Spleen (tissue), 11 donors: Measurements from ENCODE around the gene CLDN16. TPM values are rescaled to one million over a fixed set of nuclear protein-coding genes. Genes with fewer than 3 reads are reported as not detected.

Experiments used
- DNase-seq: peaks from one replicate; pipeline ENCODE4 v3.0.0-alpha.2; 2020
- H3K27ac ChIP-seq, 8 donors: fragments of 200-600 bp; sonication (generic) in 7 of 8; 1 replicate in 4 of 8; 2 replicates in 4 of 8; pipeline versions ENCODE4 v1.5.0 to v1.8.0; 2016 to 2021; ENCODE audit warnings: inconsistent platforms in 4 of 8, mild to moderate bottlenecking in 4 of 8, moderate library complexity in 1 of 8
- H3K27me3 ChIP-seq, 7 donors: fragments of 200-600 bp; sonication (generic) in 6 of 7; replicated peaks in 1 of 7; 1 replicate in 4 of 7; 2 replicates in 3 of 7; pipeline versions ENCODE4 v1.5.0 to v1.8.0; 2016 to 2021; ENCODE audit warnings: inconsistent platforms in 3 of 7, mild to moderate bottlenecking in 1 of 7
- H3K36me3 ChIP-seq, 6 donors: fragments of 200-600 bp; sonication (generic) in 5 of 6; 1 replicate in 4 of 6; 2 replicates in 2 of 6; pipeline versions ENCODE4 v1.5.0 to v1.8.0; 2016 to 2021; ENCODE audit warnings: inconsistent platforms in 2 of 6
- H3K4me1 ChIP-seq, 6 donors: fragments of 200-600 bp; sonication (generic) in 5 of 6; 1 replicate in 3 of 6; 2 replicates in 3 of 6; pipeline versions ENCODE4 v1.5.0 to v1.8.0; 2016 to 2021; ENCODE audit warnings: inconsistent platforms in 3 of 6
- H3K4me3 ChIP-seq, 8 donors: fragments of 200-600 bp; sonication (generic) in 7 of 8; 1 replicate in 4 of 8; 2 replicates in 4 of 8; pipeline versions ENCODE4 v1.5.0 to v1.8.0; 2016 to 2021; ENCODE audit warnings: inconsistent platforms in 4 of 8, mild to moderate bottlenecking in 4 of 8, moderate library complexity in 2 of 8
- H3K9me3 ChIP-seq, 8 donors: fragments of 200-600 bp; sonication (generic) in 7 of 8; 1 replicate in 4 of 8; 2 replicates in 4 of 8; pipeline versions ENCODE4 v1.5.0 to v1.8.0; 2016 to 2021; ENCODE audit warnings: inconsistent platforms in 4 of 8
- POLR2A ChIP-seq, 3 donors: fragments of 450-650 bp; IDR thresholded peaks; one replicate each; pipeline ENCODE4 v1.5.1; 2017; ENCODE audit warnings: antibody characterized with exemption in 3 of 3, mild to moderate bottlenecking in 1 of 3
- POLR2AphosphoS5 ChIP-seq, 3 donors: sonication (generic); formaldehyde crosslinking; IDR thresholded peaks; one replicate each; pipeline ENCODE4 v1.5.1; 2017; ENCODE audit warnings: antibody characterized with exemption in 3 of 3
- WGBS, 5 donors: extraction: QIAGEN DNeasy Blood & Tissue Kit in 3 of 5; methylation state at CpG; one replicate each; pipeline versions ENCODE4 v1.1.5 to v1.1.7; 2013 to 2018; 5-methylcytosine and 5-hydroxymethylcytosine counted together
- intact Hi-C: fragments of 100-400 bp; cut with DNase I; formaldehyde crosslinking; loops from one replicate; pipeline ENCODE4 v1.15.0; 2023; ENCODE audit warnings: low total_unique reads
- polyA plus RNA-seq, 3 donors: library from polyadenylated mRNA; stranded (reverse); fragments of 200-250 nt; gene quantifications; one replicate each; pipeline ENCODE4 v1.2.1, GENCODE V29; 2013
- total RNA-seq, 7 donors: library from RNA; depleted of rRNA in 3 of 7; stranded (reverse); fragments of >200 nt in 3 of 7; fragmentation: NEBNext Ultra II Directional in 4 of 7; extraction: Animal tissue kit (Norgen Biotek cat#: 25700) in 4 of 7; gene quantifications; one replicate each; pipeline versions ENCODE4 v1.1.0 to v1.2.1, GENCODE V29; 2016 to 2021
- TF ChIP-seq, protein P1 (sequence below), 11 experiments: fragments of 200-600 bp in 7 of 11; fragments of 450-650 bp in 4 of 11; sonication (generic) in 4 of 11; IDR thresholded peaks in 8 of 11; conservative IDR thresholded peaks in 3 of 11; 1 replicate in 7 of 11; 2 replicates in 4 of 11; pipeline versions ENCODE4 v1.4.0 to v1.8.0; 2016 to 2021; ENCODE audit warnings: antibody characterized with exemption in 11 of 11, inconsistent platforms in 4 of 11, mild to moderate bottlenecking in 1 of 11
- donor health status: healthy with polysubstance abuse.
- donor health status: DM: no; HTN: no; CAD: no; lungs with moderate emphysema.
- donor health status: DM: no; HTN: no; CAD: no.
- donor health status: Bipolar disorder and iron deficiency.
- donor health status: healthy.
- donor health status: DM: no; HTN: no; CAD: no.
- donor health status: DM: yes; HTN: yes; CAD: no.

CLDN16 gene
- total and polyA plus RNA-seq, 10 donors: 0.06 to 0.08 (median 0.07) TPM; not detected in 7

DNA sequence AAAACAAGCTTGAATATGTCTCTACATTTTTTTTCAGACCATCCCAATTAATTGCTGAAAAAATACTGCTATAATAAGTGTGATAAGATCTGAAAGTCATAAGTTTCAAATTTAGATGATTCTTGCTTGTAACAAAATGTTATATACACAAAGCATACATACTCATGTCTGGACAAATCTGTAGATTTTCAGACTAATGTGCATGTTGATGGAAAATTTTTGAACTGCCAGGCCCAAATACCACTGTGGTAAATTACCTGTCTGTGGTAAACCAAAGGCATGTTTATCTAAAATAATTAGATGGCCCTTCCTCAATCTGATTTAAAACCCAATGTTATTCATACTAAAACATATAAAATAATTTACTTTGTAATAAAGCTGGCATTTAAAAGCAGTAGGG, 31.7 kb upstream of the CLDN16 start:
- Histone ChIP-seq H3K9me3 (peaks cover 0 to 2% (median 0%) of the 10 kb centered on the region in 8 donors), H3K36me3 (no peaks in the 10 kb centered on the region), H3K4me1 (no peaks in the 10 kb centered on the region), H3K27ac (no peak overlapping the region), H3K4me3 (no peak overlapping the region), H3K27me3 (no peaks in the 10 kb centered on the region)
- DNase-seq: no peak
- TF ChIP-seq, protein P1, sequence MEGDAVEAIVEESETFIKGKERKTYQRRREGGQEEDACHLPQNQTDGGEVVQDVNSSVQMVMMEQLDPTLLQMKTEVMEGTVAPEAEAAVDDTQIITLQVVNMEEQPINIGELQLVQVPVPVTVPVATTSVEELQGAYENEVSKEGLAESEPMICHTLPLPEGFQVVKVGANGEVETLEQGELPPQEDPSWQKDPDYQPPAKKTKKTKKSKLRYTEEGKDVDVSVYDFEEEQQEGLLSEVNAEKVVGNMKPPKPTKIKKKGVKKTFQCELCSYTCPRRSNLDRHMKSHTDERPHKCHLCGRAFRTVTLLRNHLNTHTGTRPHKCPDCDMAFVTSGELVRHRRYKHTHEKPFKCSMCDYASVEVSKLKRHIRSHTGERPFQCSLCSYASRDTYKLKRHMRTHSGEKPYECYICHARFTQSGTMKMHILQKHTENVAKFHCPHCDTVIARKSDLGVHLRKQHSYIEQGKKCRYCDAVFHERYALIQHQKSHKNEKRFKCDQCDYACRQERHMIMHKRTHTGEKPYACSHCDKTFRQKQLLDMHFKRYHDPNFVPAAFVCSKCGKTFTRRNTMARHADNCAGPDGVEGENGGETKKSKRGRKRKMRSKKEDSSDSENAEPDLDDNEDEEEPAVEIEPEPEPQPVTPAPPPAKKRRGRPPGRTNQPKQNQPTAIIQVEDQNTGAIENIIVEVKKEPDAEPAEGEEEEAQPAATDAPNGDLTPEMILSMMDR (IDR thresholded peaks at IDR 0.05 in 8 of 11, conservative IDR thresholded peaks at IDR 0.05 in 3 of 11): no peak
- TF ChIP-seq POLR2AphosphoS5 (IDR thresholded peaks at IDR 0.05) (no peak), POLR2A (IDR thresholded peaks at IDR 0.05) (no peak)
- intact Hi-C loops: no loop called here

DNA sequence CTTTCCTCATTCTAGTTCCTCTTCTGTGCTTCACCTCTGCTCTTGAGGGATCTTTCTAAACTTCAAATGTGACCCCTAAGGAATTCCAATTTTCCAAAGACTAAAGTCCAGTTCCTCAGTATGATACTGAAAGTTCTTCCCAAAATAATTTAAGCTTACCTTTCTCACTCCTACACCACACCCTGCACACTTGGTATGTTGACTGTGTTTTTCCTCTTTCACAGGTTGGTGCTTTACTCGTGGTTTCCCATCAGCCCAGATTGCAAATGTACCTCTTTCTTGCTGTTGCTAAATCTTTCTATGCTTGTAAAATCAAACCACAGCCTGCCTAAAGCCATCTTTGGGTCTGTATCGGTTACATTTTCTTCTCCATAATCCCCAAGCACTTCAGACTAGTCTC, 30.5 kb upstream of the CLDN16 start:
- DNase-seq: no peak
- no peaks in the 10 kb centered on the region for H3K4me1 ChIP-seq
- no peaks in the 10 kb centered on the region for H3K27me3 ChIP-seq
- no peak overlapping the region for H3K27ac ChIP-seq
- WGBS, 5 donors: 57 to 75% (median 67%) methylated on average over 2 of the region's 2 CpGs
- TF ChIP-seq POLR2A (IDR thresholded peaks at IDR 0.05): no peak
- TF ChIP-seq POLR2AphosphoS5 (IDR thresholded peaks at IDR 0.05): no peak
- TF ChIP-seq, protein P1 (IDR thresholded peaks at IDR 0.05 in 8 of 11, conservative IDR thresholded peaks at IDR 0.05 in 3 of 11): no peak
- intact Hi-C loops: no loop called here
- H3K4me3 ChIP-seq: no peak overlapping the region
- no peaks in the 10 kb centered on the region for H3K36me3 ChIP-seq
- H3K9me3 ChIP-seq: peaks cover 0 to 2% (median 0%) of the 10 kb centered on the region in 8 donors

GRCh38 chr3:190359813-190360212, 28.1 kb upstream of the CLDN16 start:
- no peak overlapping the region for H3K4me3 ChIP-seq
- TF ChIP-seq POLR2AphosphoS5 (IDR thresholded peaks at IDR 0.05): no peak
- TF ChIP-seq, protein P1 (IDR thresholded peaks at IDR 0.05 in 8 of 11, conservative IDR thresholded peaks at IDR 0.05 in 3 of 11): no peak
- TF ChIP-seq POLR2A (IDR thresholded peaks at IDR 0.05): no peak
- H3K27ac ChIP-seq: no peak overlapping the region
- H3K9me3 ChIP-seq: no peaks in the 10 kb centered on the region
- intact Hi-C loops: no loop called here
- no peaks in the 10 kb centered on the region for H3K27me3 ChIP-seq
- WGBS, 5 donors: 60 to 82% (median 73%) methylated on average over 2 of the region's 2 CpGs
- no peak for DNase-seq
- H3K36me3 ChIP-seq: no peaks in the 10 kb centered on the region
- no peaks in the 10 kb centered on the region for H3K4me1 ChIP-seq

- intact Hi-C loops: no loop called here
- TF ChIP-seq POLR2A (IDR thresholded peaks at IDR 0.05) (no peak), POLR2AphosphoS5 (IDR thresholded peaks at IDR 0.05) (no peak)
- TF ChIP-seq, protein P1 (IDR thresholded peaks at IDR 0.05 in 8 of 11, conservative IDR thresholded peaks at IDR 0.05 in 3 of 11): no peak
These were observed 27.7 kb upstream of the CLDN16 start for GRCh38 chr3:190360228-190360627.

More at GRCh38 chr3:190360228-190360627, 27.7 kb upstream of the CLDN16 start:
- H3K36me3 ChIP-seq: no peaks in the 10 kb centered on the region
- H3K4me1 ChIP-seq: no peaks in the 10 kb centered on the region
- no peak for DNase-seq
- no peaks in the 10 kb centered on the region for H3K27me3 ChIP-seq
- H3K27ac ChIP-seq: no peak overlapping the region
- 77 to 94% (median 83%) methylated on average over 2 of the region's 2 CpGs for WGBS, 5 donors
- no peak overlapping the region for H3K4me3 ChIP-seq
- no peaks in the 10 kb centered on the region for H3K9me3 ChIP-seq
